K562 (cell line): Measurements from ENCODE around the gene PSMB11. TPM values are rescaled to one million over a fixed set of nuclear protein-coding genes. Genes with fewer than 3 reads are reported as not detected.

Source experiments
- ATF7 ChIP-seq: fragments of 450-650 bp; IDR thresholded peaks from 2 replicates; pipeline ENCODE4 v1.7.1; 2014; ENCODE audit warnings: mild to moderate bottlenecking, moderate library complexity
- CEBPG ChIP-seq, 3 experiments: fragments of 200-800 bp in 1 of 3; sonication (Bioruptor generic) in 1 of 3; sonication (generic) in 1 of 3; formaldehyde crosslinking in 1 of 3; IDR thresholded peaks in 2 of 3; conservative IDR thresholded peaks in 1 of 3; 2 replicates each; pipeline versions ENCODE4 v1.6.1 to v1.8.0; 2016 to 2022; ENCODE audit warnings: missing compliant biosample characterization in 2 of 3, missing genetic modification characterization in 2 of 3, mild to moderate bottlenecking in 1 of 3, missing genetic modification reagents in 1 of 3
- CHD2 ChIP-seq: IDR thresholded peaks from 2 replicates; pipeline ENCODE4 v1.6.1; 2011; ENCODE audit warnings: low read depth, low read length
- DACH1 ChIP-seq: fragments of 450-650 bp; IDR thresholded peaks from 2 replicates; pipeline ENCODE4 v1.6.1; 2018; ENCODE audit not compliant: partially characterized antibody
- ETV6 ChIP-seq, 3 experiments: fragments of 150-350 bp in 1 of 3; sonication (generic) in 1 of 3; formaldehyde crosslinking in 1 of 3; IDR thresholded peaks; 2 replicates each; pipeline versions ENCODE4 v1.6.1 to v1.8.0; 2014 to 2022; ENCODE audit warnings: borderline replicate concordance in 2 of 3, low read depth in 2 of 3, antibody characterized with exemption in 1 of 3, low read length in 1 of 3, mild to moderate bottlenecking in 1 of 3, missing genetic modification reagents in 1 of 3
- FOSL1 ChIP-seq: fragments of 200-800 bp; sonication (Bioruptor generic); conservative IDR thresholded peaks from 2 replicates; pipeline ENCODE4 v1.6.1; 2016; ENCODE audit warnings: missing genetic modification characterization, missing compliant biosample characterization
- HDAC2 ChIP-seq: fragments of 450-650 bp; IDR thresholded peaks from 2 replicates; pipeline ENCODE4 v1.6.1; 2016; ENCODE audit warnings: mild to moderate bottlenecking
- MAFG ChIP-seq: fragments of 450-650 bp; conservative IDR thresholded peaks from 2 replicates; pipeline ENCODE4 v1.6.1; 2016; ENCODE audit warnings: missing genetic modification characterization, missing compliant biosample characterization
- NR2C2 ChIP-seq, 2 experiments: fragments of 200-800 bp in 1 of 2; sonication (Bioruptor generic) in 1 of 2; sonication (generic) in 1 of 2; formaldehyde crosslinking in 1 of 2; IDR thresholded peaks; 2 replicates each; pipeline versions ENCODE4 v1.6.1 to v1.8.0; 2016 to 2022; ENCODE audit warnings: mild to moderate bottlenecking in 1 of 2, missing compliant biosample characterization in 1 of 2, missing genetic modification characterization in 1 of 2, missing genetic modification reagents in 1 of 2
- NRF1 ChIP-seq, 2 experiments: fragments of 450-650 bp; IDR thresholded peaks in 1 of 2; conservative IDR thresholded peaks in 1 of 2; 2 replicates each; pipeline ENCODE4 v1.6.1; 2014; ENCODE audit warnings: mild to moderate bottlenecking in 2 of 2
- POLR2A ChIP-seq: fragments of 450-650 bp; conservative IDR thresholded peaks from 2 replicates; pipeline ENCODE4 v1.6.1; 2016
- SMARCB1 ChIP-seq: IDR thresholded peaks from 2 replicates; pipeline ENCODE4 v1.6.1; 2011; ENCODE audit warnings: improper control_type of control experiment, low read depth; ENCODE audit not compliant: insufficient read length
- SMARCE1 ChIP-seq: fragments of 450-650 bp; IDR thresholded peaks from 2 replicates; pipeline ENCODE4 v1.7.1; 2016; ENCODE audit warnings: mild to moderate bottlenecking
- ZKSCAN1 ChIP-seq: fragments of 150-350 bp; IDR thresholded peaks from 2 replicates; pipeline ENCODE4 v1.6.1; 2016; ENCODE audit warnings: low read depth, low read length
- polyA plus RNA-seq, 8 experiments: library from polyadenylated mRNA; depleted of rRNA in 4 of 8; stranded (reverse) in 5 of 8; unstranded in 3 of 8; fragments of >200 nt; fragmentation: Nextera tagmentation in 2 of 8; fragmentation: Illumina TruSeq in 1 of 8; extraction: Ambion mirVana in 2 of 8; extraction: Trizol in 1 of 8; gene quantifications; 2 replicates each; pipeline versions ENCODE4 v1.2.1 to v1.2.3, GENCODE V29; 2011 to 2014; ENCODE audit warnings: inconsistent platforms in 1 of 8, missing spikeins in 1 of 8
- total RNA-seq, 7 experiments: library from RNA; depleted of rRNA in 6 of 7; stranded (reverse); fragments of >200 nt in 6 of 7; fragmentation: Illumina TruSeq in 2 of 7; extraction: Trizol in 2 of 7; gene quantifications; 2 replicates each; pipeline versions ENCODE4 v1.2.1 to v1.2.3, GENCODE V29; 2011 to 2021; ENCODE audit warnings: low replicate concordance in 1 of 7
- TF ChIP-seq, protein P1 (sequence below): fragments of 200-400 bp; formaldehyde crosslinking; IDR thresholded peaks from 2 replicates; pipeline ENCODE4 v1.6.1; 2017; ENCODE audit warnings: mild to moderate bottlenecking, low read depth, low read length, moderate library complexity
- TF ChIP-seq, protein P2 (sequence below), 2 experiments: fragments of 150-350 bp in 1 of 2; IDR thresholded peaks; 2 replicates each; pipeline ENCODE4 v1.6.1; 2012 to 2016; ENCODE audit warnings: low read depth in 2 of 2, low read length in 2 of 2, mild to moderate bottlenecking in 1 of 2, moderate library complexity in 1 of 2
- TF ChIP-seq, protein P3 (sequence below): sonication (generic); formaldehyde crosslinking; IDR thresholded peaks from 2 replicates; pipeline ENCODE4 v1.9.0; 2022; ENCODE audit warnings: mild to moderate bottlenecking, missing genetic modification reagents
- TF ChIP-seq, protein P4 (sequence below), 2 experiments: IDR thresholded peaks; 2 replicates each; pipeline ENCODE4 v1.6.1; 2012; ENCODE audit warnings: improper control_type of control experiment in 2 of 2, low read depth in 2 of 2, low read length in 2 of 2, borderline replicate concordance in 1 of 2

PSMB11 gene
- total and polyA plus RNA-seq, 9 of the 15 experiments (the other 6 are each of a cell fraction or from before 2014, with no cell fraction given) = not detected

DNA sequence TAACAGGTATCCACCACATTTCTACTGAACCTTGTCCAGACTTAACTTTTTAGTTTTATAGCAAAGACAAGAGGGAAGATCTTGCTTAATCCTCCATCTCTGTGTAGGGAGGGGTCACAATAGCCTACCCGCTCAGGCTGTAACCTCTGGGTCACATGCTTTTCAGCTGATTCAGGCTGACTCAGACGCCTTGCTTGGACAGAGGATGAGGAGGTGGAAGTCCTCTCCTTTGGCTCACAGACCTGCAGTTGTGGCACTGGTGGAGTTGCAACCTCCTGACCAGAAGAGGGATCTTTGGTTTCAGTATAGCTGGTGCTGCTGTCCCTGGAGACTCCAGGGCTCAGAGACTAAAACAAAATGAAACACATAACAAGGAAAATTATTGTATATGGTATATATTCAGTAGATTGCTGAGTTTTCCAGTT is 36.7 kb downstream of the PSMB11 start (continued):
- TF ChIP-seq, protein P1, sequence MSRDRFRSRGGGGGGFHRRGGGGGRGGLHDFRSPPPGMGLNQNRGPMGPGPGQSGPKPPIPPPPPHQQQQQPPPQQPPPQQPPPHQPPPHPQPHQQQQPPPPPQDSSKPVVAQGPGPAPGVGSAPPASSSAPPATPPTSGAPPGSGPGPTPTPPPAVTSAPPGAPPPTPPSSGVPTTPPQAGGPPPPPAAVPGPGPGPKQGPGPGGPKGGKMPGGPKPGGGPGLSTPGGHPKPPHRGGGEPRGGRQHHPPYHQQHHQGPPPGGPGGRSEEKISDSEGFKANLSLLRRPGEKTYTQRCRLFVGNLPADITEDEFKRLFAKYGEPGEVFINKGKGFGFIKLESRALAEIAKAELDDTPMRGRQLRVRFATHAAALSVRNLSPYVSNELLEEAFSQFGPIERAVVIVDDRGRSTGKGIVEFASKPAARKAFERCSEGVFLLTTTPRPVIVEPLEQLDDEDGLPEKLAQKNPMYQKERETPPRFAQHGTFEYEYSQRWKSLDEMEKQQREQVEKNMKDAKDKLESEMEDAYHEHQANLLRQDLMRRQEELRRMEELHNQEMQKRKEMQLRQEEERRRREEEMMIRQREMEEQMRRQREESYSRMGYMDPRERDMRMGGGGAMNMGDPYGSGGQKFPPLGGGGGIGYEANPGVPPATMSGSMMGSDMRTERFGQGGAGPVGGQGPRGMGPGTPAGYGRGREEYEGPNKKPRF = no peak
- TF ChIP-seq ATF7 = peak; percentile 68; the same call in 1 of the 2 replicates
- TF ChIP-seq FOSL1 (tag) = peak; percentile 98
- peak; percentile 20 to 45; a peak in 1 of 4 replicates for TF ChIP-seq NRF1 (conservative IDR thresholded peaks at IDR 0.05 in 1 of 2, IDR thresholded peaks at IDR 0.05 in 1 of 2)
- TF ChIP-seq NR2C2 (CRISPR knock-in tag; IDR thresholded peaks at IDR 0.05) = no peak
- TF ChIP-seq NR2C2 (tag; IDR thresholded peaks at IDR 0.05) = peak; percentile 92
- no peak for TF ChIP-seq SMARCB1
- TF ChIP-seq, protein P2, sequence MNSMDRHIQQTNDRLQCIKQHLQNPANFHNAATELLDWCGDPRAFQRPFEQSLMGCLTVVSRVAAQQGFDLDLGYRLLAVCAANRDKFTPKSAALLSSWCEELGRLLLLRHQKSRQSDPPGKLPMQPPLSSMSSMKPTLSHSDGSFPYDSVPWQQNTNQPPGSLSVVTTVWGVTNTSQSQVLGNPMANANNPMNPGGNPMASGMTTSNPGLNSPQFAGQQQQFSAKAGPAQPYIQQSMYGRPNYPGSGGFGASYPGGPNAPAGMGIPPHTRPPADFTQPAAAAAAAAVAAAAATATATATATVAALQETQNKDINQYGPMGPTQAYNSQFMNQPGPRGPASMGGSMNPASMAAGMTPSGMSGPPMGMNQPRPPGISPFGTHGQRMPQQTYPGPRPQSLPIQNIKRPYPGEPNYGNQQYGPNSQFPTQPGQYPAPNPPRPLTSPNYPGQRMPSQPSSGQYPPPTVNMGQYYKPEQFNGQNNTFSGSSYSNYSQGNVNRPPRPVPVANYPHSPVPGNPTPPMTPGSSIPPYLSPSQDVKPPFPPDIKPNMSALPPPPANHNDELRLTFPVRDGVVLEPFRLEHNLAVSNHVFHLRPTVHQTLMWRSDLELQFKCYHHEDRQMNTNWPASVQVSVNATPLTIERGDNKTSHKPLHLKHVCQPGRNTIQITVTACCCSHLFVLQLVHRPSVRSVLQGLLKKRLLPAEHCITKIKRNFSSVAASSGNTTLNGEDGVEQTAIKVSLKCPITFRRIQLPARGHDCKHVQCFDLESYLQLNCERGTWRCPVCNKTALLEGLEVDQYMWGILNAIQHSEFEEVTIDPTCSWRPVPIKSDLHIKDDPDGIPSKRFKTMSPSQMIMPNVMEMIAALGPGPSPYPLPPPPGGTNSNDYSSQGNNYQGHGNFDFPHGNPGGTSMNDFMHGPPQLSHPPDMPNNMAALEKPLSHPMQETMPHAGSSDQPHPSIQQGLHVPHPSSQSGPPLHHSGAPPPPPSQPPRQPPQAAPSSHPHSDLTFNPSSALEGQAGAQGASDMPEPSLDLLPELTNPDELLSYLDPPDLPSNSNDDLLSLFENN (IDR thresholded peaks at IDR 0.05; ENCODE audit: low read depth in 2 of 2, low read length in 2 of 2) = no peak
- TF ChIP-seq ETV6 (IDR thresholded peaks at IDR 0.05; ENCODE audit: borderline replicate concordance in 1 of 2, low read depth in 2 of 2, low read length in 1 of 2) = no peak
- TF ChIP-seq ETV6 (CRISPR knock-in tag; IDR thresholded peaks at IDR 0.05; ENCODE audit: borderline replicate concordance) = no peak
- TF ChIP-seq, protein P3, sequence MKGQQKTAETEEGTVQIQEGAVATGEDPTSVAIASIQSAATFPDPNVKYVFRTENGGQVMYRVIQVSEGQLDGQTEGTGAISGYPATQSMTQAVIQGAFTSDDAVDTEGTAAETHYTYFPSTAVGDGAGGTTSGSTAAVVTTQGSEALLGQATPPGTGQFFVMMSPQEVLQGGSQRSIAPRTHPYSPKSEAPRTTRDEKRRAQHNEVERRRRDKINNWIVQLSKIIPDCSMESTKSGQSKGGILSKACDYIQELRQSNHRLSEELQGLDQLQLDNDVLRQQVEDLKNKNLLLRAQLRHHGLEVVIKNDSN (CRISPR knock-in tag) = peak; percentile 88
- TF ChIP-seq ZKSCAN1 = no peak
- TF ChIP-seq HDAC2 = peak; percentile 60; the same call in 1 of the 2 replicates
- TF ChIP-seq CHD2 = no peak
- TF ChIP-seq, protein P4, sequence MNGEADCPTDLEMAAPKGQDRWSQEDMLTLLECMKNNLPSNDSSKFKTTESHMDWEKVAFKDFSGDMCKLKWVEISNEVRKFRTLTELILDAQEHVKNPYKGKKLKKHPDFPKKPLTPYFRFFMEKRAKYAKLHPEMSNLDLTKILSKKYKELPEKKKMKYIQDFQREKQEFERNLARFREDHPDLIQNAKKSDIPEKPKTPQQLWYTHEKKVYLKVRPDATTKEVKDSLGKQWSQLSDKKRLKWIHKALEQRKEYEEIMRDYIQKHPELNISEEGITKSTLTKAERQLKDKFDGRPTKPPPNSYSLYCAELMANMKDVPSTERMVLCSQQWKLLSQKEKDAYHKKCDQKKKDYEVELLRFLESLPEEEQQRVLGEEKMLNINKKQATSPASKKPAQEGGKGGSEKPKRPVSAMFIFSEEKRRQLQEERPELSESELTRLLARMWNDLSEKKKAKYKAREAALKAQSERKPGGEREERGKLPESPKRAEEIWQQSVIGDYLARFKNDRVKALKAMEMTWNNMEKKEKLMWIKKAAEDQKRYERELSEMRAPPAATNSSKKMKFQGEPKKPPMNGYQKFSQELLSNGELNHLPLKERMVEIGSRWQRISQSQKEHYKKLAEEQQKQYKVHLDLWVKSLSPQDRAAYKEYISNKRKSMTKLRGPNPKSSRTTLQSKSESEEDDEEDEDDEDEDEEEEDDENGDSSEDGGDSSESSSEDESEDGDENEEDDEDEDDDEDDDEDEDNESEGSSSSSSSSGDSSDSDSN (IDR thresholded peaks at IDR 0.05; ENCODE audit: borderline replicate concordance in 1 of 2, low read depth in 2 of 2, low read length in 2 of 2) = peak in 1 of 2 experiments; percentile 71; a peak in 1 of 4 replicates
- TF ChIP-seq CEBPG (CRISPR knock-in tag; IDR thresholded peaks at IDR 0.05) = peak; percentile 61; the same call in 1 of the 2 replicates
- peak; percentile 83 to 92 for TF ChIP-seq CEBPG (tag; conservative IDR thresholded peaks at IDR 0.05 in 1 of 2, IDR thresholded peaks at IDR 0.05 in 1 of 2)
- TF ChIP-seq MAFG = peak; percentile 83
- TF ChIP-seq SMARCE1 = peak; percentile 74
- peak; percentile 93 for TF ChIP-seq DACH1
- TF ChIP-seq POLR2A = no peak
